ENCODE data around the gene PSENEN. TPM values are rescaled to one million over a fixed set of nuclear protein-coding genes. Genes with fewer than 3 reads are reported as not detected.

Gene PSENEN
- total and polyA plus RNA-seq, 3 experiments from 2014 or later, result 50.8 to 101 (median 57.8) TPM

DNA sequence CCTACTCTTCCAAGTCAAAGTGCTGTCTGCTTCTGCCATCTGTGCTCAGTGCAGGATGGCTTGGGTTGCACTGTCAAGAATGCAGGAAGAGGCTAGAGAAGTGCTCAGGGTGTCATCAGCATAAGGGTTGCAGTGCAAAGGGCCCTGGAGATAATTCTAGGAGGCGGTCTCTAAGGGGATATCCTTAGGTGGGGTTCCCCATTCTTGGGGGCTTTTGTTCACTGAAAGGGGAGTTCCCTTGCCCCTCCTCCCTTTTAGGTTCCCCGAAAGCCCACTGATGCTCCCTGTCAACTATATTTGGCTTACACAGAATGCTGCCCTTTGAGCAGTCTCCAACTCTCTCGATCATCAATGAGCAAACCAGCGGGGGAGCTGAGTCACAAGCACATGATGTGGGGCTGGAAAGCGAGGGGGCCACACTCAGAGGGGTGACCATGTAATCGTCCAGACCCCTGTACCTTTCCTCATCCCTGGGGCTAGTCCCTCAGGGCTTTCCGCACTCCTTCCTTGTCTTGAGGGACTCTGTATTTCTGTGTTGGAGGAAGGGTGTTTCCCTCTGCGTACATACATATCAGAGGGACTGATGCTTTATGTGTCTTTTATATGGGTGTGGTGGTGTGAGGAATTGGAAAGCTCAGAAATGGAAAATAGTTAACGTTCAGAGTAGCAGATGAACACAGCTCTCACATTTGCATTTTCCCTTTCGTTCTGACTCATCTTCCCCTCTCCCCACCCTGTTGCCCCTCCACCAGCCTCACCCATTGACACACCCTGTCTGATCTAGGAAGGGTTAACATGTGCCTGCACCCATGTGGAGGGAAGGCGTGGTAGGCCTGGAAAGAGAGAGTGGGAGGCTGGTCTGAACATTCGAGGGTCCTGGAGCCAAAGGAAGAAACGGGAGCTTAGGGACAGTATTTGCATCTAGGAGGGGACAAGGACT lies 34.4 kb upstream of the PSENEN start:
- H3K27me3 ChIP-seq (ENCODE audit: insufficient read depth, low read length, poor library complexity, severe bottlenecking), result no peaks in the 10 kb centered on the region
- H3K9me3 ChIP-seq (ENCODE audit: low read length), result no peaks in the 10 kb centered on the region
- H3K9me3 Mint-ChIP-seq, result no peaks in the 10 kb centered on the region
- ChIA-PET CTCF (interaction anchor here (0.9 to 2.2 kb wide), 4 partner anchors 8 to 29 kb away, joined by 3 to 6 read pairs (median 4); no protein-coding TSS in a partner anchor), POLR2A (interaction anchor here (2.8 kb wide), 1 partner anchor 9 kb away, joined by 16 read pairs; no protein-coding TSS in a partner anchor)
- H3K27ac Mint-ChIP-seq, result peak overlapping the region in 7 of 8 donors; percentile 10 to 92 (median 77)
- no peaks in the 10 kb centered on the region for H3K36me3 Mint-ChIP-seq
- H3K4me3 Mint-ChIP-seq, result peak overlapping the region in 6 of 7 donors; percentile 8 to 52 (median 43)
- peaks cover 0 to 6% of the 10 kb centered on the region in 2 donors for H3K27me3 Mint-ChIP-seq
- H3K27ac ChIP-seq (ENCODE audit: low read depth, low read length), result no peak overlapping the region
- no peak for DNase-seq
- H3K4me1 Mint-ChIP-seq, result peaks cover 40 to 58% (median 56%) of the 10 kb centered on the region in 3 donors
- H3K36me3 ChIP-seq (ENCODE audit: insufficient read depth, low read length), result no peaks in the 10 kb centered on the region
- H3K4me1 ChIP-seq (ENCODE audit: insufficient read depth, low read length), result peaks cover 52% of the 10 kb centered on the region
- H3K4me3 ChIP-seq (ENCODE audit: low read length), result no peak overlapping the region

DNA sequence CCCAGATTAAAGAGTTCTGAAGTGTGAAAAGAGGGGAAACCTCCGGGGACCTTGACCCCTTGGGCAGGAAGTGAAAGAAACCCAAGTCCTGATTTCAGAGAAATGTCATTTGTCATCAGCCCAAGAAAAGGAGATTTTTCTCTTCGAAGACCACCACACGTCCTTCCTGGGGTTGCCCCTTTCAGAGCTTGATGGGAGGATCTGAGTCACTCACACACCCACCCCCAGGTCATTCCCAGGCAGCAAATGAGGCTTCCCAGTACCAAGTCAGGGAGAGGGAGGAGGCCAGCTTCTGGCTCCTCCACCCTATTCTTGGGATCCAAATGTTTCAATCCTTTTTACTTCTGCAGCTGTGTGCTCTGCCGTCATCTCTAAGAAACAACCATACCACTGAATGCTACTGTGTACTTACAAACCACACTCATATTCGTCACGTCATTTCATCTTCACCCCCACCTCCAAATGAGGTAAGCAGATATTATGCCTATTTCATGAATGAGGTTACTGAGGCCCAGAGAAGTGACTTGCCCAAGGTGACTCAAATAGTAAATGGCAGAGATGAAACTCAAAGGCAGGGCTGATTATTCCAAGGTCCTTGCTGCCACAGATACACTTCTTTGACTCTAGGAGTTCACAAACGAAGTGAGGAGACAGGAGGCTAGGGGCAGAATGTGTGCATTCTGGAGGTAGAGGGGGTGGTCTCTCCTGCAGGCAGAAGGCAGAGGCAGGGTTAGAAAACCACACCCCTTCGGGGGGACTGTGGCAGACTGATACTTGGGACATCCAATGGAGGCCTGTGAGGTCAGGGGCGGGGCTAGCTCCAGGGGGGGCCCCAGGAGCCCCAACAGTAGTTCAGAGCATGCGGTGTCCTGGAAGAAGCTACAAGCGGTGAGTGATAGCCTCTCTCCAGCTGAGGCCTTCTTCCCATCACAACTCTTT lies 32.6 kb upstream of the PSENEN start:
- peak overlapping the region; percentile 4 for H3K4me3 ChIP-seq (ENCODE audit: low read length)
- H3K36me3 Mint-ChIP-seq, result peaks cover 0 to 6% (median 0%) of the 10 kb centered on the region in 3 donors
- CTCF ChIA-PET, result interaction anchor here (0.8 to 4.0 kb wide), 5 partner anchors 10 to 203 kb away, joined by 3 to 20 read pairs (median 4); no protein-coding TSS in a partner anchor

DNA sequence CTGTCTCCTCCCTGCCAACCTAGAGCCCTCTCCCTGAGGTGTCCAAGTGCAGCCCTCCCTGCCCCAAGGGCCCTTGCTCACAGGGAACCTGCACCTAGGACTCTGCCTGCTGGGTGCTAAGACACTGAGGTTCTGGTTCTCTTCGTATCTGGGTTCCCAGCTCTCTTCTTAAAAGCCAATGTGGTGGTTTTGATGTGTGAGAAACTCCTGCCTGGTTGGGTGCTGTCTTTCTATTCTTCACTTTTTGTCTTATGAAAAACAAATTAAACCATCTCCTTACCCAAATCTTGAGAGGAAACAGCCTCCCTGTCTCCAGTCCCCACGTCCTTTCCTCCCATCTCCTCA lies 32.0 kb upstream of the PSENEN start:
- peaks cover 0 to 8% of the 10 kb centered on the region in 2 donors for H3K27me3 Mint-ChIP-seq
- peaks cover 47 to 67% (median 64%) of the 10 kb centered on the region in 3 donors for H3K4me1 Mint-ChIP-seq
- Histone ChIP-seq H3K36me3 (ENCODE audit: insufficient read depth, low read length) (no peaks in the 10 kb centered on the region), H3K9me3 (ENCODE audit: low read length) (no peaks in the 10 kb centered on the region), H3K27me3 (ENCODE audit: insufficient read depth, low read length, poor library complexity, severe bottlenecking) (no peaks in the 10 kb centered on the region), H3K4me3 (ENCODE audit: low read length) (peak overlapping the region; percentile 4), H3K4me1 (ENCODE audit: insufficient read depth, low read length) (peaks cover 58% of the 10 kb centered on the region), H3K27ac (ENCODE audit: low read depth, low read length) (peak overlapping the region; percentile 45)
- H3K4me3 Mint-ChIP-seq, result peak overlapping the region; percentile 17 to 84 (median 67)
- peaks cover 0 to 7% (median 0%) of the 10 kb centered on the region in 3 donors for H3K36me3 Mint-ChIP-seq
- ChIA-PET POLR2A (interaction anchor here (2.8 kb wide), 1 partner anchor 12 kb away, joined by 16 read pairs; no protein-coding TSS in a partner anchor), CTCF (interaction anchor here (1.1 to 4.0 kb wide), 3 partner anchors 10 to 204 kb away, joined by 3 to 20 read pairs (median 6); no protein-coding TSS in a partner anchor)
- H3K27ac Mint-ChIP-seq, result peak overlapping the region; percentile 67 to 98 (median 90)
- DNase-seq, result peak in 1 of 5 donors; percentile 41
- no peaks in the 10 kb centered on the region for H3K9me3 Mint-ChIP-seq

More for the DNA sequence above, 32.6 kb upstream of the PSENEN start:
- H3K4me1 ChIP-seq (ENCODE audit: insufficient read depth, low read length), result peaks cover 58% of the 10 kb centered on the region
- POLR2A ChIA-PET, result interaction anchor here (2.8 kb wide), 1 partner anchor 11 kb away, joined by 16 read pairs; no protein-coding TSS in a partner anchor
- no peaks in the 10 kb centered on the region for H3K9me3 ChIP-seq (ENCODE audit: low read length)
- Mint-ChIP-seq H3K27ac (peak overlapping the region; percentile 80 to 98 (median 90)), H3K4me1 (peaks cover 47 to 65% (median 64%) of the 10 kb centered on the region in 3 donors), H3K9me3 (no peaks in the 10 kb centered on the region), H3K27me3 (peaks cover 0 to 8% of the 10 kb centered on the region in 2 donors), H3K4me3 (peak overlapping the region; percentile 55 to 84 (median 67))
- no peaks in the 10 kb centered on the region for H3K36me3 ChIP-seq (ENCODE audit: insufficient read depth, low read length)
- peak in 4 of 5 donors; percentile 30 to 62 (median 44) for DNase-seq
- peak overlapping the region; percentile 45 for H3K27ac ChIP-seq (ENCODE audit: low read depth, low read length)
- H3K27me3 ChIP-seq (ENCODE audit: insufficient read depth, low read length, poor library complexity, severe bottlenecking), result no peaks in the 10 kb centered on the region

DNA sequence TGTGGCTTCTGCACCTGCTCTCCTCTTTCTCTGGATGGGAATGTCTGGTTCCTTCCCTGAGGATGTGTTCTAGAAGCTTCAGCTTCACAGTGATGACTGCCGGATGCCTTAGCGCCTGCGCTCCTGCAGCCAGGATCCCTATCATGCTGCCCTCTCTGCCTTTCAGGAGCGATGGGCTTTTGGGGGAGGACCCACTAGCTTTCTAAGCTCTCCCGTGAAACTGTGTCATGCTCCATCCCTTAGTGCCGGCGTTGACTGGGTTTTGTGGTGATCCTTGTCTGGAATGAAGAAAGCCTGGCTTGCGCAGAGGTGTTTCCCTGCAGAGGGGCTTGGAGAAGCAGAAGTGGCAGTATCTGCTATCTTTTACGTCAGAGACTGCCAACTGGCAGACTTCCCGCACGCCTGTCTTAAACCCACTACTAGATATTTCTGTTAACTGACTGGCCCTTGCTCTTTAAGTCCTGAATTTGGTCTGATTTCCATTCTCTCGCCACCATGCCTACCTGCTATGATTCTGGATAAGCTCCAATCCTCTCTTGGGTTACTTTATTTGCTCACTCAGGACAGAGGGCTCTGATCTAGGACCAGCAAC lies 31.5 kb upstream of the PSENEN start:
- Mint-ChIP-seq H3K27ac (peak overlapping the region; percentile 67 to 98 (median 90)), H3K4me3 (peak overlapping the region; percentile 17 to 84 (median 67)), H3K27me3 (peaks cover 0 to 8% of the 10 kb centered on the region in 2 donors), H3K4me1 (peaks cover 50 to 72% (median 64%) of the 10 kb centered on the region in 3 donors), H3K9me3 (no peaks in the 10 kb centered on the region), H3K36me3 (peaks cover 0 to 10% (median 0%) of the 10 kb centered on the region in 3 donors)
- Histone ChIP-seq H3K4me3 (ENCODE audit: low read length) (peak overlapping the region; percentile 4), H3K27ac (ENCODE audit: low read depth, low read length) (no peak overlapping the region), H3K36me3 (ENCODE audit: insufficient read depth, low read length) (no peaks in the 10 kb centered on the region), H3K9me3 (ENCODE audit: low read length) (no peaks in the 10 kb centered on the region), H3K27me3 (ENCODE audit: insufficient read depth, low read length, poor library complexity, severe bottlenecking) (no peaks in the 10 kb centered on the region), H3K4me1 (ENCODE audit: insufficient read depth, low read length) (peaks cover 62% of the 10 kb centered on the region)
- ChIA-PET POLR2A (interaction anchor here (2.8 kb wide), 1 partner anchor 12 kb away, joined by 16 read pairs; no protein-coding TSS in a partner anchor), CTCF (interaction anchor here (1.0 to 4.0 kb wide), 3 partner anchors 12 to 204 kb away, joined by 3 to 20 read pairs (median 3); no protein-coding TSS in a partner anchor)
- no peak for DNase-seq

DNA sequence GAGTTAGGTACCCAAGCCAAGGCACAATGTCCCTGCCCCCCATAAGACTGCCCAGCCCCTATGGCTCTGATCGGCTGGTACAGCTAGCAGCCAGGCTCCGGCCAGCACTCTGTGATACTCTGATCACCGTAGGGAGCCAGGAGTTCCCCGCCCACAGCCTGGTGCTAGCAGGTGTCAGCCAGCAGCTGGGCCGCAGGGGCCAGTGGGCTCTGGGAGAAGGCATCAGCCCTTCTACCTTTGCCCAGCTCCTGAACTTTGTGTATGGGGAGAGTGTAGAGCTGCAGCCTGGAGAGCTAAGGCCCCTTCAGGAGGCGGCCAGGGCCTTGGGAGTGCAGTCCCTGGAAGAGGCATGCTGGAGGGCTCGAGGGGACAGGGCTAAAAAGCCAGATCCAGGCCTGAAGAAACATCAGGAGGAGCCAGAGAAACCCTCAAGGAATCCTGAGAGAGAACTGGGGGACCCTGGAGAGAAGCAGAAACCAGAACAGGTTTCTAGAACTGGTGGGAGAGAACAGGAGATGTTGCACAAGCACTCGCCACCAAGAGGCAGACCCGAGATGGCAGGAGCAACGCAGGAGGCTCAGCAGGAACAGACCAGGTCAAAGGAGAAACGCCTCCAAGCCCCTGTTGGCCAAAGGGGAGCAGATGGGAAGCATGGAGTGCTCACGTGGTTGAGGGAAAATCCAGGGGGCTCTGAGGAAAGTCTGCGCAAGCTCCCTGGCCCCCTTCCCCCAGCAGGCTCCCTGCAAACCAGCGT lies 30.7 kb upstream of the PSENEN start:
- H3K9me3 ChIP-seq (ENCODE audit: low read length), result no peaks in the 10 kb centered on the region
- Mint-ChIP-seq H3K27me3 (peaks cover 0 to 8% of the 10 kb centered on the region in 2 donors), H3K4me3 (peak overlapping the region; percentile 41 to 70 (median 67)), H3K36me3 (peaks cover 0 to 14% (median 0%) of the 10 kb centered on the region in 3 donors), H3K9me3 (no peaks in the 10 kb centered on the region), H3K27ac (peak overlapping the region; percentile 48 to 98 (median 87)), H3K4me1 (peaks cover 55 to 79% (median 71%) of the 10 kb centered on the region in 3 donors)
- peaks cover 70% of the 10 kb centered on the region for H3K4me1 ChIP-seq (ENCODE audit: insufficient read depth, low read length)
- ChIA-PET CTCF (interaction anchor here (0.8 to 4.0 kb wide), 4 partner anchors 13 to 31 kb away, joined by 3 to 20 read pairs (median 3); partner anchors contain the start of genes PSENEN and U2AF1L4), POLR2A (interaction anchor here (1.2 kb wide), 1 partner anchor 34 kb away, joined by 3 read pairs; the partner anchor contains the start of gene LIN37)
- no peak for DNase-seq
- no peaks in the 10 kb centered on the region for H3K27me3 ChIP-seq (ENCODE audit: insufficient read depth, low read length, poor library complexity, severe bottlenecking)
- no peak overlapping the region for H3K4me3 ChIP-seq (ENCODE audit: low read length)
- H3K27ac ChIP-seq (ENCODE audit: low read depth, low read length), result no peak overlapping the region
- no peaks in the 10 kb centered on the region for H3K36me3 ChIP-seq (ENCODE audit: insufficient read depth, low read length)

DNA sequence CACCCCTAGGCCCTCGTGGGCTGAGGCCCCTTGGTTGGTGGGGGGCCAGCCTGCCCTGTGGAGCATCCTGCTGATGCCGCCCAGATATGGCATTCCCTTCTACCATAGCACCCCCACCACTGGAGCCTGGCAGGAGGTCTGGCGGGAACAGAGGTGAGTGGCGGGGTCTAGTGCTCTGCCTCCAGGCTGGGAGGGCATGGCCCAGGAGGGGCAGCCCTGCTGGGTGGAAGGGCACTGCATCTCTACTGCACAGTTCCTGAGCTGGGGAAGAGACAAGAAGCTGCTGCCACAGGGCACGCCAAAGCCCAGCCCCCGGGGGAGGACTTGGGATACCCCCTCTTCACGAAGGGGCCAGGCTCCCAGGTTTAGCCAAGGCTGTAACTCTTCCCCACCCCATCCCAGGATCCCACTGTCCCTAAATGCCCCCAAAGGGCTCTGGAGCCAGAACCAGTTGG lies 30.1 kb upstream of the PSENEN start:
- Histone ChIP-seq H3K27me3 (ENCODE audit: insufficient read depth, low read length, poor library complexity, severe bottlenecking) (no peaks in the 10 kb centered on the region), H3K4me3 (ENCODE audit: low read length) (peak overlapping the region; percentile 89), H3K9me3 (ENCODE audit: low read length) (no peaks in the 10 kb centered on the region), H3K27ac (ENCODE audit: low read depth, low read length) (no peak overlapping the region), H3K4me1 (ENCODE audit: insufficient read depth, low read length) (peaks cover 73% of the 10 kb centered on the region), H3K36me3 (ENCODE audit: insufficient read depth, low read length) (no peaks in the 10 kb centered on the region)
- peak overlapping the region in 4 of 8 donors; percentile 32 to 98 (median 94) for H3K27ac Mint-ChIP-seq
- H3K36me3 Mint-ChIP-seq, result peaks cover 0 to 20% (median 2%) of the 10 kb centered on the region in 3 donors
- peaks cover 0 to 8% of the 10 kb centered on the region in 2 donors for H3K27me3 Mint-ChIP-seq
- ChIA-PET CTCF (interaction anchor here (0.8 to 4.0 kb wide), 4 partner anchors 13 to 30 kb away, joined by 3 to 20 read pairs (median 4); partner anchors contain the start of genes PSENEN and U2AF1L4), POLR2A (interaction anchor here (1.2 kb wide), 1 partner anchor 33 kb away, joined by 3 read pairs; the partner anchor contains the start of gene LIN37)
- no peak for DNase-seq
- H3K4me1 Mint-ChIP-seq, result peaks cover 57 to 80% (median 71%) of the 10 kb centered on the region in 3 donors
- peak overlapping the region in 6 of 7 donors; percentile 15 to 98 (median 67) for H3K4me3 Mint-ChIP-seq
- no peaks in the 10 kb centered on the region for H3K9me3 Mint-ChIP-seq
